Measurements from ENCODE around the gene EFNA4.

EFNA4 gene

DNA sequence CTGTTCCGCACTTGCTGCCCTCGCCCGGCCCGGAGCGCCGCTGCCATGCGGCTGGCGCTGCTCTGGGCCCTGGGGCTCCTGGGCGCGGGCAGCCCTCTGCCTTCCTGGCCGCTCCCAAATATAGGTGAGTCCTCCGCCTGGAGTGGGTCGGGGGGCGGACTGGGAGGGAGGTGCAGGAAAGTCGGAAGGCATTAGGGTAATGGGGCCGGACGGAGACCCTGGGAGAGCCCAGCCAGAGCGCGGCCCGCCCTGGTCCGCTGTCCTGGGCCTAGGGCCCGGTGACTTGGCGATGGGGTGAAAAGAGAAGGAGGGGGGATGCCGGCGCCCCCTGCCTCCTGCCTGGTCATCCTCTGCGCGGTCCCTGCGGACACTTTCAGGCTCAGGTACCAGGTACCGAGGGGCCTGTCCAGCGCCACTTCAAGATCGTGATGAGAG lies 12.2 kb upstream of the EFNA4 start:
- DNase-seq = peak; percentile 82

GRCh38 chr1:155051777-155052398 lies 11.7 kb upstream of the EFNA4 start:
- DNase-seq = no peak

DNA sequence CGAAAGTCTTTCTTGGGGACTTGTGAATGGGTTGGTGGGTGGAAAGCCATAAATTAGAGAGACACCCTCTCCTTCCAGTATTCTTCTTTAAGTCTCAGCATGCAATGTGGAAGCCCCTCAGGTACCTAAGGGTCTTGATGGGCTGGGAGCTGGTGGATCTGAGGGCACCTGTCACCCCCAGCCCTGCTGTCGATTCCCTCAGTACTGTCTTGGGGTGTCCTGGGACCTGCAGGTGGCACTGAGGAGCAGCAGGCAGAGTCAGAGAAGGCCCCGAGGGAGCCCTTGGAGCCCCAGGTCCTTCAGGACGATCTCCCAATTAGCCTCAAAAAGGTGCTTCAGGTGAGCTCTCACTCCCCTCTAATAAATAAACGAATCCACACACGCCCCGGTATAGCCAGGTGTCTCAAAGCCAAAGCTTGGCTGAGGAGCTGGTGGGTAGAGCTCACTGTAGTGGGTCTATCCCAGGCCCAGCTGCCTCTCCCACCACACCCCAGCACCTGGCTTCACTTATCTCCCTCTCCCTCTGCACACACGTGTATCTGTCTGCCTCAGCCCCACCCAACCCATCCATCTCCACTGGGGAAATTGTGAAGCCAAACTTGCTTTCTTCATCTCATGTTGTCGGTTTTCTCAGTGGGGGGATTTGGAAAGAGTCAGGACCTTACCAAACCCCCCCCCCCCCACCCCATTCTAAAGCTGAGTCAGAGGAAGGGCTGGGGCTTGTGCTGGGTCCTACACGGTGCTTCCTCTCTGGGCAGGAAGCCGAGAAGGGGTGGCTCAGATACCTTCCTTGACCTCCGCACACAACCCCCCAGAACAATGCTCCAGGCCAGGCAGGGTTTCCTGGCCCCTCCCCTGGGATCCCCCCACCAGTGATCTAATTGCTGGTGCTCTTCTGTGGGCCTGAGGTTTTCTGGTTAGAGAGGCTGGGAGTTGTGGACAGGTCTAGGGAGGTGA lies 10.8 kb upstream of the EFNA4 start:
- no peak for DNase-seq

DNA sequence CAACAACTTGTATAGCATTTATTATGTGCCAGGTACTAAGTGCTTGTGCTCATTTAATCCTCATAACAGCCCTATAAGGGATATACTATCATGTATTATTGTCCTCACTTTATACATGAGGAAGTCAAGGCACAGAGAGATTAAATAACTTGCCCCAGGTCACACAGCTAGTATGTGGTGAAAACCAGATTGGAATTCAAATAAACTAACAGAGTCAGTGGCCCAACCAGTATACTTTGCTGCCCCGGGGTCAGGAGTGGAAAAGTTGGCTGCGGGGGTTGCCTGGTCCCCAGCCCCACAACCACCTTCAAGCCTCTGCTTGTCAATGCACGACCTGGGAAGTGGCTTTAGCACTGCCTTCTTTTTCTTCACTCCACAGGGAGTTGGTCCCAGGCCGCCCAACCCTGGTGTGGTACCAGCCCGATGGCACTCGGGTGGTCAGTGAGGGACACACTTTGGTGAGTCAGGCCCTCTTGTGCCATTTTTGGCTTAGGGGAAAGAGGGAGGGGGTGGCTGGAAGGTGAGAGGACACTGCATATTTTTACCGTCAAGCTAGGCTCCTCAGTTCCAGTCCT lies 9.9 kb upstream of the EFNA4 start:
- DNase-seq = no peak

- DNase-seq = no peak
These were observed 6.4 kb upstream of the EFNA4 start for GRCh38 chr1:155057104-155057503.

DNA sequence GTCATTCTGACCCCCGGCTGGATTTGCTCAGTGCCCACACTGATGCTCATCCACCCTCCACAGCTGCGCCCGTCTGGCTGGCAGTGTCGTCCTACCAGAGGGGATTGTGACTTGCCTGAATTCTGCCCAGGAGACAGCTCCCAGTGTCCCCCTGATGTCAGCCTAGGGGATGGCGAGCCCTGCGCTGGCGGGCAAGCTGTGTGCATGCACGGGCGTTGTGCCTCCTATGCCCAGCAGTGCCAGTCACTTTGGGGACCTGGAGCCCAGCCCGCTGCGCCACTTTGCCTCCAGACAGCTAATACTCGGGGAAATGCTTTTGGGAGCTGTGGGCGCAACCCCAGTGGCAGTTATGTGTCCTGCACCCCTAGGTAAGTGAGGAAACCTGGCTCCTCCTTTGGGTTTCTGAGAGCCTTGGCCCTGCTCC lies 5.7 kb upstream of the EFNA4 start:
- no peak for DNase-seq

GRCh38 chr1:155060736-155061135 lies 2.8 kb upstream of the EFNA4 start:
- no peak for DNase-seq

DNA sequence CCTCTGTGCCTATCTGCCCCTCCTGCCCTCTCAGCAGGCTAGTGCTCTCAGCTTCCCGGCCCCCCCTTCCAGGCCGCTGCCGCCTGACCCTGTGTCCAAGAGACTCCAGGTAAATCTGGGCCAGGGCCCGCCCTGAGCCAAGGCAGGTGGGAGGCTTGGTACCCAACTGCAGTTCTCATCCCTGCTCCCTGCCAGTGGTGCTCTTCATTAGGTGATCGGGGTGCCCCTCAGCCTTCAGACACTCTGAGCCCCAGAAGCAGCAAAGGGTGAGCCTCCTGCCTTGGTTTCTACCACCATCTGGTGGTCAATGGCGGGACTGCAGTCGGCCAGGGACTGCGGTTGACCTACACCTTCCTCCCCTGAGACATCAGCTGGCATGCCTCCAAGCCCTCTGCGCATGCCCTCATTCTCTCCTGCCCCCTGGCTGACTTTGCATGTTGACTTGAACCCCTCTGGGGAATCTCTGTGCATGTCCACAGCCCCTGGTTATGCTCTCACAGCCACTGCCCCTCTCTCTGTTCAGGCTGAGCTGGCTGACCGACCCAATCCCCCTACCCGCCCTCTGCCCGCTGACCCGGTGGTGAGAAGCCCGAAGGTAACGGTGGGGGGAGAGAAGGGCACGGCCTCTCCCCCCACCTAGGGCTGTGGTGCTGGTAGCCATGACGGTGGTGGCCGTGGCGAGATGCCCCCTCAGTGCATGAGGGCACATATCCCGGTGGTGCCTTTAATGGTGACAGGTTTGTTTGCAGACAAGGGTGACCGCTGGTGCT lies 2.0 kb upstream of the EFNA4 start:
- DNase-seq = peak; percentile 80

DNA sequence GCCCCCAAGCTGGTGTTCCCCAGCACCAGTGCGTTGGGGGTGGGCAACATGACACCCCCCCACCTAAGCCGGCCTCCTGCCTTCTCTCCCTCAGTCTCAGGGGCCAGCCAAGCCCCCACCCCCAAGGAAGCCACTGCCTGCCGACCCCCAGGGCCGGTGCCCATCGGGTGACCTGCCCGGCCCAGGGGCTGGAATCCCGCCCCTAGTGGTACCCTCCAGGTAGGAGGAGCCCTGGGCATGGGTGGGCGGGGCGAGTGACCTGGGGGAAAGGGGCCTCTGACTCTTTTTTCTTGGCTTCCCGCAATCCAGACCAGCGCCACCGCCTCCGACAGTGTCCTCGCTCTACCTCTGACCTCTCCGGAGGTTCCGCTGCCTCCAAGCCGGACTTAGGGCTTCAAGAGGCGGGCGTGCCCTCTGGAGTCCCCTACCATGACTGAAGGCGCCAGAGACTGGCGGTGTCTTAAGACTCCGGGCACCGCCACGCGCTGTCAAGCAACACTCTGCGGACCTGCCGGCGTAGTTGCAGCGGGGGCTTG lies 1.3 kb upstream of the EFNA4 start:
- peak; percentile 64 for DNase-seq

DNA sequence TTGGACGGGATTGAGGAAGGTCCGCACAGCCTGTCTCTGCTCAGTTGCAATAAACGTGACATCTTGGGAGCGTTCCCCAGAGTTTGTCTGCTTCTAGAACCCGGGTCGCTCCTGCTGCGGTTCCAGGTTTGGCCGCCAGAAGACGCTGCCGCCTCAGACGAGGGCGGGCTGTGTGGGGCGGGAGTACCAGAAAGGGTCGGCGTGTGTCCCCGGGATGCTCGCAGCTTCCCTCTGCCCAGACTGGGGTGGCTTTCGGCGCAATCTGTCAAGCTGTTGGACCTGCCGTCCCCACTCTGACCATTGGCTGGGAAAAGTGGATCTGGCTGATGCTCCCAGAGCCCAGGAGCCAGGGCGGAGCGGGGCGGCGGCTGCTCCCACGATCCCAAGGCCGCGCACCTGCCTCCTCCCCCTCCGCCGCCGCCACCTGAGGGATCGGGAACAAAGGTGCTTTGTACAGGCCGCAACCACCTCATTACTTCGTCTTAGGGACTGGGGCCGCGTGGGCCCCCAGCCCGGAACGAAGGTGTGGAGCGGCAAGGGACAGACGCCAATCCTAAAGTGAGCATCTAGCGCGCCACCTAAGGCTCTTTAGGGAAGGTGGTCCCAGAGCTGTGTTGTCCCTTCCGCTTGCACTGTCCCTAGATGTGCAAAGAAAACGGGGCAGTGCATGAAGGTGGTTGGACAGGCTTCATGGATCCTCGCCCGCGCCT lies 683 bp upstream of the EFNA4 start:
- DNase-seq = peak; percentile 77

DNA sequence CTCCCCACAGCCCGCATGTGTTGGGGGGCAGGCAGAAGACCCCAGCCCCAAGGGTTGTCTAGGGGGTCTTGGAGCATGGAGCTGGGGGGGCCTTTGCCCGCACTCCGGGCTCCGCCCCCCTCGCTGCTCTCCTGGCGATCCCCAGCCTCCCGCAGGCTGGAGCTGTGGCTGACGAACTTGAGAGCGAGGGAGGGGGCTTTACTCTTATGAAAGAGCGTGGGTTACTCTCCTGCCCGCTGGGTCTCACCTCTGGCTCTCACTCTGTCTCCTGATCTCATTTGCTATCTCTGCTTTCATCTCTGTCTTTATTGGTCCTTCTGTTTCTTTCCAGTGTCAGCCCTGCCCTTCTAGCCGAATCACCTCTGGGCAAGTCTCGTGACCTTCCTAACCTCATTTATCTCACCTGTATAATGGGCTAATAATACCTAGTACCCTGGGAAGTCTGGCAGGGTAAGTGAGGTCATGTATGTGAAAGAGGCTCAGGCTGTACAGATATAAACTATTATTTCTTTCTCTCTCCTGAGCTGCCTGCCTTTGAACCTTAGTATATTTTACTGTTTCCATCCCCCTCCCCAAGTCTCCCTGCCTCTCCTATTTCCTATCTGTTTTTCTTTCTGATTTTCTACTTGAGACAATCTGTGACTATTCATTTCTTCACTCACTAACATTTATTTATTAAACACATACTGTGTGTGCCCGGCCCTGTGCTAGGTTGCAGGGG lies 731 bp downstream of the EFNA4 start:
- DNase-seq = no peak

DNA sequence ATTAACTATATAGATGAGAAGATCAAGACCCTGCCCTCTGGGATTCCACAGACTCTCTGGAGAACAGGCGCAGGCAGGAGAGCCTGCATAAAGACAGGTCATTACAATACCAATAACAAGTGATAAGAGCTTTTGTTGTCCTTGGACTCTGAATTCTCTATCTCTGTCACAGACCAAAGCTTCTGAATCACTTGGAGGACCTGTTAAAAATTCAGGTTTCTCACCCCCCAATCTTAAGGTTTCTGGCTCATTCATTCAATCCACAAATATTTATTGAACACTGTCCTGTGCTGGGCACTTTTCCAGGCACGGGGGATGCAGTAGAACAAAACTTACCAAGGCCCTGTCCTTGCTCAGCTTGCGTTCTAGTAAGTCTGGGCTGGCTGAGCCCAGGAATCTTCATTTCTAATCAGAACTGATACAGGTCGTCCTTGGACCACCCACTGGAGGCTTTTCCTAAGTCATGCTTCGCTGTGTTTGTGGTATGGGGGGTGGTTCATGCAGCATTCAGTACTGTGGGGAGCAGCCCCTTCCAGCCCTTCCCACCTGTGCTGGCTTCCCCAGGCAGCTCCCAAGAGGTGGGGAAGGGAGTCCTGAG lies 1.4 kb downstream of the EFNA4 start:
- no peak for DNase-seq

GRCh38 chr1:155066777-155067176 lies 3.2 kb downstream of the EFNA4 start:
- no peak for DNase-seq

GRCh38 chr1:155068599-155068998 lies 5.1 kb downstream of the EFNA4 start:
- no peak for DNase-seq

DNA sequence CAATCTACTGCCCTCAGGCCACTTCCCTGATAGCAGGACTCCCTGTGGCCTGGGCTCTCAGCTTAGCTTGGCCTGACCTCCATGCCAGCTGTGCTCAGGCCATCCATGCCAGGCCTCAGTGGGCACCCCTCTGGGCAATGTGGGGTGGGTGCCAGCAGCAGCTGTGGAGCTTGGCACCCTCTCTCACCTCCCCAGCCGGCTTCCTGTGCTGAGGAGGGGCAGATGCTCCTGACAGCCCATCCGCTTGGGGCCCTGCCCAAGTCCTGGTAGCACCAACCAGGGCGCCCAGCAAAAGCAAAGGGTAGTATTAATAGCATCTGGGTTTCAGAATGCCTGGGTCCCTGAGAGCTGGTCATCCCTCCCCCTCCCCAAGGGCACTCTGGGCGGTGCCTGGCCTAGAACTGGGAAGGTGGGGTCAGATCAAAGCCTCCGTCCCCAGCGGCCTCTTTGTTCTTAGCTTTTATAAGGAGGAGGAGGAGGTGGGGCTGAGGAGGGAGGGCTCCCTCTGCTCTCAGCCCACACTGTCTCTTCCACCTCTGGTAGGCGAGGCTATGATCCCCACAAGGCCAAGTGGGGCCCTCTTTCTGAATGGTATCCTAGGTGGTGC lies 6.1 kb downstream of the EFNA4 start:
- no peak for DNase-seq

GRCh38 chr1:155070158-155070621 lies 6.7 kb downstream of the EFNA4 start:
- no peak for DNase-seq

DNA sequence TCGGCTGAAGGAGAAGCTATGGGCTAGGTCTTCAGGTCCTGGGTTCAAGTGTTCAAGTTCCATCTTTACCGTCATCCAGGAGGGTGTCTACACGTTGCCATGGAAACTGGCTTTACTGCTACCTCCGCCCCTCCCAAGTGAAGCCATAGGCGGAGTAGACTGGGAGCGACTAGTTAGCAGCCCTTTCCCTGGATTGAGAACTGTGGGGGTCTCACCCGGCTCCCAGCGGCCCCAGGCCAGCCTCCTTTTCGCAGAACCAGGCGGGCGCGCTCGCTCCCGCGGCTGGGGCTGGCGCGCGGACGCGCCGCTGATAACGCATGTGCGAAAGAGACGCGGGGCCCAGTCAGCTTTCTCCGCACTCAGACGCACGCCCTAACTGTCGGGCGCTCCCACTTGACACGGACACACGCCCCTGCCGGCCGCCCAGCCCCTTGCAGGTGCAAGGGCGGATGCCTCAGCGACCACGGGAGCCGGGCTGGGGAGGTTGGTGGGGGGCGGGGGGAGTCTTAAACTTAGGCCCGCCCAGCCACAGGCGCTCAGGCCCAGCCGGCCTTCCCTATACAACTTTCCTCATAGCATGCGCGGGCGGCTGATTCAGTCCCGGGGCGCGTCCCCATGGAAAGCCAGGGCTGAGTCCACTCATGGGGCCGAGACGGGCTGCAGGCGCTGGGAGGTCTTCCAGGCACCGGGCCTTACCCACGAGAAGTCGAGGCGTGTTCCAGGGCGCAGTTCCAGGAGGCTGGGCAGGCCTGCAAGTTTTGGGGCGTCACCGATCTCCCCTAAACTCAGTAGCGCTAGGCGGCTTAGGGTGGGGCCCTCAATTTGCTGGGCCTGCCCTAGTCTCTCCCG lies 7.4 kb downstream of the EFNA4 start:
- peak; percentile 76 for DNase-seq

DNA sequence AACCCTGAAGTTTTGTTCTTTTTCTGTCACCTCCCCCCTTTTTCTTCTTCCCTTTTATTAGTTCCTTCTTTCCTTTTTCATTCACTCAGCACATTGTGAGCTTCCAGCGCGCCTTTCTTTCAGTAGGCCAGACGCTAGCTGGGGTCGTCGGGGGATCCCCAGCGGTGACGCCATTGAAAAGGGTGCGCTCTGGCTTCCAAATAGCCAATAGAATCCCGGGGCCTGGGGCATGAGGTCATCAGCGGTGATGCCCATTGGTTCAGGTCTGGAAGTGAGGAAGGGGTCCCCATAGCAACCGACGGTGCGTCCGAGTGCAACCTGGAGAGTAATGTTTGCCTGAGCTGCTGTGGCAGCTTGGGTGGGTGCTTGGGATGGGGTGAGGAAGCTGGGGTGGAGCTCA lies 8.2 kb downstream of the EFNA4 start:
- DNase-seq = no peak
